HEK293 (cell line): ENCODE data around the gene SURF1.

ENCODE experiments used
- CTCF ChIA-PET: fragments of 350-600 bp; formaldehyde crosslinking; extraction: SDS; loops from one replicate; lab custom pipeline; 2021; ENCODE audit warnings: antibody characterized with exemption; lab: Yijun Ruan, JAX
- POLR2A ChIA-PET: fragments of 300-600 bp; formaldehyde crosslinking; extraction: SDS; loops from one replicate; lab custom pipeline; 2020; ENCODE audit warnings: antibody characterized with exemption, inconsistent platforms; lab: Yijun Ruan, JAX
- H3K27ac ChIP-seq: fragments of 200-500 bp; sonication (Bioruptor generic); 2 replicates; pipeline ENCODE4 v1.5.1; 2014; ENCODE audit warnings: low read depth, low read length, control low read depth, inconsistent platforms; ENCODE audit errors: extremely low read depth
- H3K36me3 ChIP-seq, 2 experiments: fragments of 200-500 bp in 1 of 2; sonication (Bioruptor generic) in 1 of 2; 1 replicate in 1 of 2; 2 replicates in 1 of 2; pipeline ENCODE4 v1.5.1; 2014 to 2017; ENCODE audit warnings: inconsistent platforms in 2 of 2, low read length in 2 of 2; ENCODE audit not compliant: control insufficient read depth in 2 of 2, insufficient read depth in 1 of 2
- H3K4me1 ChIP-seq: fragments of 200-500 bp; sonication (Bioruptor generic); 2 replicates; pipeline ENCODE4 v1.5.1; 2014; ENCODE audit warnings: mild to moderate bottlenecking, low read length, inconsistent platforms; ENCODE audit not compliant: control insufficient read depth, insufficient read depth
- H3K4me3 ChIP-seq: 2 replicates; pipeline ENCODE4 v1.5.1; 2011; ENCODE audit warnings: low read depth, mild to moderate bottlenecking, control low read depth, low read length, moderate library complexity
- H3K9me3 ChIP-seq: fragments of 200-500 bp; sonication (Bioruptor generic); 2 replicates; pipeline ENCODE4 v1.5.1; 2014; ENCODE audit warnings: low read depth, low read length, inconsistent platforms; ENCODE audit not compliant: control insufficient read depth, insufficient read depth
- HOXD13 ChIP-seq: sonication (generic); formaldehyde crosslinking; IDR thresholded peaks from 2 replicates; pipeline ENCODE4 v1.8.0; 2022; ENCODE audit warnings: missing genetic modification reagents, borderline replicate concordance
- KLF16 ChIP-seq: fragments of 450-650 bp; formaldehyde crosslinking; IDR thresholded peaks from 2 replicates; pipeline ENCODE4 v1.5.1; 2017; ENCODE audit warnings: missing biosample characterization, missing genetic modification characterization
- MYNN ChIP-seq: fragments of 450-650 bp; formaldehyde crosslinking; IDR thresholded peaks from 2 replicates; pipeline ENCODE4 v1.5.1; 2016; ENCODE audit warnings: missing biosample characterization, missing genetic modification characterization, borderline replicate concordance
- OSR2 ChIP-seq: fragments of 450-650 bp; formaldehyde crosslinking; IDR thresholded peaks from 2 replicates; pipeline ENCODE4 v1.5.1; 2016; ENCODE audit warnings: missing biosample characterization, missing genetic modification characterization
- PRDM1 ChIP-seq: fragments of 450-650 bp; formaldehyde crosslinking; IDR thresholded peaks from 2 replicates; pipeline ENCODE4; 2016; ENCODE audit warnings: missing biosample characterization, missing genetic modification characterization
- SCRT2 ChIP-seq: fragments of 450-650 bp; formaldehyde crosslinking; IDR thresholded peaks from 2 replicates; pipeline ENCODE4 v1.5.1; 2016; ENCODE audit warnings: missing biosample characterization, missing genetic modification characterization
- ZBTB7A ChIP-seq: fragments of 450-650 bp; formaldehyde crosslinking; IDR thresholded peaks from 2 replicates; pipeline ENCODE4 v1.5.1; 2016; ENCODE audit warnings: low read depth, missing biosample characterization, missing genetic modification characterization
- ZNF140 ChIP-seq: fragments of 450-650 bp; formaldehyde crosslinking; IDR thresholded peaks from 2 replicates; pipeline ENCODE4 v1.5.1; 2016; ENCODE audit warnings: missing biosample characterization, missing genetic modification characterization
- ZNF169 ChIP-seq: fragments of 450-650 bp; formaldehyde crosslinking; IDR thresholded peaks from 2 replicates; pipeline ENCODE4 v1.5.1; 2016; ENCODE audit warnings: missing biosample characterization, missing genetic modification characterization
- ZNF211 ChIP-seq: fragments of 450-650 bp; formaldehyde crosslinking; IDR thresholded peaks from 2 replicates; pipeline ENCODE4 v1.5.1; 2016; ENCODE audit warnings: low read depth, missing biosample characterization, missing genetic modification characterization
- ZNF23 ChIP-seq: fragments of 450-650 bp; formaldehyde crosslinking; IDR thresholded peaks from 2 replicates; pipeline ENCODE4 v1.5.1; 2016; ENCODE audit warnings: missing biosample characterization, missing genetic modification characterization, borderline replicate concordance
- ZNF530 ChIP-seq: fragments of 450-650 bp; formaldehyde crosslinking; IDR thresholded peaks from 2 replicates; pipeline ENCODE4 v1.5.1; 2016; ENCODE audit warnings: low read depth, missing biosample characterization, missing genetic modification characterization
- ZNF544 ChIP-seq: fragments of 450-650 bp; formaldehyde crosslinking; IDR thresholded peaks from 2 replicates; pipeline ENCODE4 v1.5.0; 2017; ENCODE audit warnings: missing biosample characterization, missing genetic modification characterization
- ZNF558 ChIP-seq: fragments of 450-650 bp; formaldehyde crosslinking; IDR thresholded peaks from 2 replicates; pipeline ENCODE4 v1.5.1; 2016; ENCODE audit warnings: missing biosample characterization, missing genetic modification characterization
- ZNF560 ChIP-seq: fragments of 450-650 bp; formaldehyde crosslinking; IDR thresholded peaks from 2 replicates; pipeline ENCODE4 v1.5.1; 2017; ENCODE audit warnings: missing biosample characterization, missing genetic modification characterization, borderline replicate concordance
- ZNF596 ChIP-seq: fragments of 450-650 bp; IDR thresholded peaks from 2 replicates; pipeline ENCODE4 v1.5.0; 2018; ENCODE audit warnings: missing biosample characterization, mild to moderate bottlenecking, missing genetic modification characterization, moderate library complexity
- ZNF701 ChIP-seq: fragments of 450-650 bp; formaldehyde crosslinking; IDR thresholded peaks from 2 replicates; pipeline ENCODE4 v1.5.1; 2016; ENCODE audit warnings: missing biosample characterization, missing genetic modification characterization
- ZNF76 ChIP-seq: fragments of 450-650 bp; formaldehyde crosslinking; IDR thresholded peaks from 2 replicates; pipeline ENCODE4; 2016; ENCODE audit warnings: low read depth, missing biosample characterization, missing genetic modification characterization, borderline replicate concordance
- ZNF768 ChIP-seq: fragments of 450-650 bp; formaldehyde crosslinking; IDR thresholded peaks from 2 replicates; pipeline ENCODE4 v1.5.1; 2018; ENCODE audit warnings: missing biosample characterization, mild to moderate bottlenecking, missing genetic modification characterization
- ZNF792 ChIP-seq: fragments of 450-650 bp; formaldehyde crosslinking; IDR thresholded peaks from 2 replicates; pipeline ENCODE4 v1.5.1; 2016; ENCODE audit warnings: missing biosample characterization, missing genetic modification characterization
- ZNF837 ChIP-seq: fragments of 450-650 bp; formaldehyde crosslinking; IDR thresholded peaks from 2 replicates; pipeline ENCODE4 v1.5.1; 2016; ENCODE audit warnings: missing biosample characterization, missing genetic modification characterization
- ZSCAN30 ChIP-seq: fragments of 450-650 bp; IDR thresholded peaks from 2 replicates; pipeline ENCODE4 v1.5.1; 2018; ENCODE audit warnings: missing biosample characterization, mild to moderate bottlenecking, missing genetic modification characterization, moderate library complexity
- TF ChIP-seq, protein P1 (sequence below): fragments of 450-650 bp; formaldehyde crosslinking; IDR thresholded peaks from 2 replicates; pipeline ENCODE4 v1.5.1; 2016; ENCODE audit warnings: missing biosample characterization, missing genetic modification characterization
- TF ChIP-seq, protein P2 (sequence below): fragments of 450-650 bp; formaldehyde crosslinking; IDR thresholded peaks from 2 replicates; pipeline ENCODE4 v1.5.1; 2016; ENCODE audit warnings: missing biosample characterization, missing genetic modification characterization
- TF ChIP-seq, protein P3 (sequence below): fragments of 450-650 bp; formaldehyde crosslinking; IDR thresholded peaks from 2 replicates; pipeline ENCODE4 v1.5.1; 2017; ENCODE audit warnings: missing biosample characterization, missing genetic modification characterization

The SURF1 gene

DNA sequence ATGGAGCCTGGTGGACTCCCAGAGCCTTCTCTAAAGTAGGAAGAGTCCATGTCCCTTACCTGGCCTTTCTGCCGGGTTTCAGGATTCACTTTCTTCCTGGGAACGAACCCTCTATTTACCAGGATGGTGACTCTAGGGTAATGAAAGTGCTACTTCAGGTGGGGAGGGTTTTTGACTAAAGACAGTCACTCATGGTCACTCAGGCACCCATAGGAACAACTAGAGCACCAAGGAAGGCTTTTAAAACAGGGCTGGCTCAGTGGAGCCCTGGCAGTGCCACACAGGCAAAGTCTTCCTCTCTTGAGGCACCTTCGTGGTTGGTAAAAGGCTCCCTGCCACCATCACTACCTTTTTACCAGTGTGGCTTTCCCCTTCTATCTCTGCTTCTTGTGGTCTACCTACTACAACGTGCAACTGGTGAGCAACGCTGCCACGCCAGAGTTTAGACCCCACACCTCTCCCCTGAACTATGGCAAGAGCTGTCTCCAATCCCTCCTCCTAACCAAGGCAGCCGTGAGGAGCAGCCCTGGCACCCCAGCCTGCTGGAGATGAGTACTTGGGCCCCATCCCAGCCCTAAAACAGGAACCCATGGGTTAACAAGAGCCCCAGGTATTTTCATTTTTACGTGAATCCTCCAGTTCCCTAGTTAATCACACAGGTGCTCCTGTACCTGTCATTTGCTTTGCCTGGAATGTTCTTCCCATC lies 3.5 kb downstream of the SURF1 start:
- H3K4me3 ChIP-seq, result no peak overlapping the region
- no peaks in the 10 kb centered on the region for H3K4me1 ChIP-seq
- peaks cover 14 to 70% of the 10 kb centered on the region in 2 experiments for H3K36me3 ChIP-seq
- CTCF ChIA-PET, result interaction anchor here (0.6 to 1.4 kb wide), 7 partner anchors 11 to 172 kb away, joined by 3 to 4 read pairs (median 3); no protein-coding TSS in a partner anchor
- no peaks in the 10 kb centered on the region for H3K9me3 ChIP-seq
- POLR2A ChIA-PET, result interaction anchor here (0.8 to 3.9 kb wide), 9 partner anchors 10 to 323 kb away, joined by 3 to 35 read pairs (median 4); partner anchors contain the start of genes CACFD1 and SLC2A6
- TF ChIP-seq ZNF169 (tag by site-specific recombination) (no peak), ZNF837 (tag by site-specific recombination) (no peak), ZNF23 (no peak), ZNF560 (no peak), SCRT2 (tag by site-specific recombination) (peak; percentile 66; the same call in 1 of the 2 replicates), ZNF140 (tag by site-specific recombination) (no peak), ZNF768 (tag by site-specific recombination) (no peak), ZNF76 (tag by site-specific recombination) (no peak), ZNF792 (tag by site-specific recombination) (no peak), OSR2 (tag by site-specific recombination) (no peak), ZSCAN30 (tag by site-specific recombination) (0 out of 2 replicates have a peak, but pooled peaks have one; percentile 16), ZNF701 (tag by site-specific recombination) (no peak), ZNF544 (tag by site-specific recombination) (no peak), ZNF530 (tag by site-specific recombination) (no peak), PRDM1 (tag by site-specific recombination) (peak; percentile 43; the same call in 1 of the 2 replicates), ZNF596 (tag by site-specific recombination) (no peak), KLF16 (tag by site-specific recombination) (no peak), ZNF558 (no peak), HOXD13 (CRISPR knock-in tag) (no peak), ZNF211 (tag by site-specific recombination) (no peak), MYNN (no peak), ZBTB7A (tag by site-specific recombination) (no peak)
- TF ChIP-seq, protein P1, sequence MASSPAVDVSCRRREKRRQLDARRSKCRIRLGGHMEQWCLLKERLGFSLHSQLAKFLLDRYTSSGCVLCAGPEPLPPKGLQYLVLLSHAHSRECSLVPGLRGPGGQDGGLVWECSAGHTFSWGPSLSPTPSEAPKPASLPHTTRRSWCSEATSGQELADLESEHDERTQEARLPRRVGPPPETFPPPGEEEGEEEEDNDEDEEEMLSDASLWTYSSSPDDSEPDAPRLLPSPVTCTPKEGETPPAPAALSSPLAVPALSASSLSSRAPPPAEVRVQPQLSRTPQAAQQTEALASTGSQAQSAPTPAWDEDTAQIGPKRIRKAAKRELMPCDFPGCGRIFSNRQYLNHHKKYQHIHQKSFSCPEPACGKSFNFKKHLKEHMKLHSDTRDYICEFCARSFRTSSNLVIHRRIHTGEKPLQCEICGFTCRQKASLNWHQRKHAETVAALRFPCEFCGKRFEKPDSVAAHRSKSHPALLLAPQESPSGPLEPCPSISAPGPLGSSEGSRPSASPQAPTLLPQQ, result no peak
- TF ChIP-seq, protein P2, sequence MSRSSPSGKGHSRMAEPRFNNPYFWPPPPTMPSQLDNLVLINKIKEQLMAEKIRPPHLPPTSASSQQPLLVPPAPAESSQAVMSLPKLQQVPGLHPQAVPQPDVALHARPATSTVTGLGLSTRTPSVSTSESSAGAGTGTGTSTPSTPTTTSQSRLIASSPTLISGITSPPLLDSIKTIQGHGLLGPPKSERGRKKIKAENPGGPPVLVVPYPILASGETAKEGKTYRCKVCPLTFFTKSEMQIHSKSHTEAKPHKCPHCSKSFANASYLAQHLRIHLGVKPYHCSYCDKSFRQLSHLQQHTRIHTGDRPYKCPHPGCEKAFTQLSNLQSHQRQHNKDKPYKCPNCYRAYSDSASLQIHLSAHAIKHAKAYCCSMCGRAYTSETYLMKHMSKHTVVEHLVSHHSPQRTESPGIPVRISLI (tag by site-specific recombination), result no peak
- TF ChIP-seq, protein P3, sequence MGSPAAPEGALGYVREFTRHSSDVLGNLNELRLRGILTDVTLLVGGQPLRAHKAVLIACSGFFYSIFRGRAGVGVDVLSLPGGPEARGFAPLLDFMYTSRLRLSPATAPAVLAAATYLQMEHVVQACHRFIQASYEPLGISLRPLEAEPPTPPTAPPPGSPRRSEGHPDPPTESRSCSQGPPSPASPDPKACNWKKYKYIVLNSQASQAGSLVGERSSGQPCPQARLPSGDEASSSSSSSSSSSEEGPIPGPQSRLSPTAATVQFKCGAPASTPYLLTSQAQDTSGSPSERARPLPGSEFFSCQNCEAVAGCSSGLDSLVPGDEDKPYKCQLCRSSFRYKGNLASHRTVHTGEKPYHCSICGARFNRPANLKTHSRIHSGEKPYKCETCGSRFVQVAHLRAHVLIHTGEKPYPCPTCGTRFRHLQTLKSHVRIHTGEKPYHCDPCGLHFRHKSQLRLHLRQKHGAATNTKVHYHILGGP (tag by site-specific recombination), result no peak
- TF ChIP-seq, all 188 proteins: peak for 3
- H3K27ac ChIP-seq, result peak overlapping the region; percentile 37; the same call in 1 of the 2 replicates
